HEK293 (cell line): ENCODE measurements around the gene SPEF1.
"Not testable (repeated sequence)": the region's sequence is repeated elsewhere in the genome, so short reads cannot be mapped to it uniquely, and the experiment has no call there.

Source experiments
- CTCF ChIA-PET: fragments of 350-600 bp; formaldehyde crosslinking; extraction: SDS; loops from one replicate; lab custom pipeline; 2021; ENCODE audit warnings: antibody characterized with exemption; lab: Yijun Ruan, JAX
- POLR2A ChIA-PET: fragments of 300-600 bp; formaldehyde crosslinking; extraction: SDS; loops from one replicate; lab custom pipeline; 2020; ENCODE audit warnings: antibody characterized with exemption, inconsistent platforms; lab: Yijun Ruan, JAX
- H3K27ac ChIP-seq: fragments of 200-500 bp; sonication (Bioruptor generic); 2 replicates; pipeline ENCODE4 v1.5.1; 2014; ENCODE audit warnings: low read depth, low read length, control low read depth, inconsistent platforms; ENCODE audit errors: extremely low read depth
- H3K36me3 ChIP-seq, 2 experiments: fragments of 200-500 bp in 1 of 2; sonication (Bioruptor generic) in 1 of 2; 1 replicate in 1 of 2; 2 replicates in 1 of 2; pipeline ENCODE4 v1.5.1; 2014 to 2017; ENCODE audit warnings: inconsistent platforms in 2 of 2, low read length in 2 of 2; ENCODE audit not compliant: control insufficient read depth in 2 of 2, insufficient read depth in 1 of 2
- H3K4me1 ChIP-seq: fragments of 200-500 bp; sonication (Bioruptor generic); 2 replicates; pipeline ENCODE4 v1.5.1; 2014; ENCODE audit warnings: mild to moderate bottlenecking, low read length, inconsistent platforms; ENCODE audit not compliant: control insufficient read depth, insufficient read depth
- H3K4me3 ChIP-seq: 2 replicates; pipeline ENCODE4 v1.5.1; 2011; ENCODE audit warnings: low read depth, mild to moderate bottlenecking, control low read depth, low read length, moderate library complexity
- H3K9me3 ChIP-seq: fragments of 200-500 bp; sonication (Bioruptor generic); 2 replicates; pipeline ENCODE4 v1.5.1; 2014; ENCODE audit warnings: low read depth, low read length, inconsistent platforms; ENCODE audit not compliant: control insufficient read depth, insufficient read depth
- SCRT1 ChIP-seq: fragments of 450-650 bp; formaldehyde crosslinking; IDR thresholded peaks from 2 replicates; pipeline ENCODE4 v1.5.1; 2016; ENCODE audit warnings: missing biosample characterization, missing genetic modification characterization, borderline replicate concordance
- SCRT2 ChIP-seq: fragments of 450-650 bp; formaldehyde crosslinking; IDR thresholded peaks from 2 replicates; pipeline ENCODE4 v1.5.1; 2016; ENCODE audit warnings: missing biosample characterization, missing genetic modification characterization
- SP3 ChIP-seq: fragments of 450-650 bp; formaldehyde crosslinking; IDR thresholded peaks from 2 replicates; pipeline ENCODE4 v1.5.1; 2016; ENCODE audit warnings: missing biosample characterization, missing genetic modification characterization
- YY2 ChIP-seq: fragments of 450-650 bp; formaldehyde crosslinking; IDR thresholded peaks from 2 replicates; pipeline ENCODE4 v1.5.1; 2016; ENCODE audit warnings: missing biosample characterization, missing genetic modification characterization
- ZBTB17 ChIP-seq: fragments of 450-650 bp; formaldehyde crosslinking; IDR thresholded peaks from 2 replicates; pipeline ENCODE4 v1.5.1; 2016; ENCODE audit warnings: missing biosample characterization, missing genetic modification characterization
- ZBTB26 ChIP-seq: fragments of 450-650 bp; formaldehyde crosslinking; optimal IDR thresholded peaks from 2 replicates; pipeline ENCODE3; 2016; ENCODE audit warnings: missing biosample characterization, mild to moderate bottlenecking, missing genetic modification characterization
- ZNF121 ChIP-seq: fragments of 450-650 bp; formaldehyde crosslinking; IDR thresholded peaks from 2 replicates; pipeline ENCODE4 v1.5.1; 2016; ENCODE audit warnings: missing biosample characterization, missing genetic modification characterization
- ZNF146 ChIP-seq: fragments of 450-650 bp; formaldehyde crosslinking; IDR thresholded peaks from 2 replicates; pipeline ENCODE4 v1.5.1; 2016; ENCODE audit warnings: missing biosample characterization, missing genetic modification characterization
- ZNF184 ChIP-seq: fragments of 450-650 bp; IDR thresholded peaks from 2 replicates; pipeline ENCODE4 v1.5.1; 2018; ENCODE audit warnings: missing biosample characterization, mild to moderate bottlenecking, missing genetic modification characterization
- ZNF202 ChIP-seq: fragments of 450-650 bp; formaldehyde crosslinking; IDR thresholded peaks from 2 replicates; pipeline ENCODE4 v1.5.1; 2016; ENCODE audit warnings: missing biosample characterization, missing genetic modification characterization, borderline replicate concordance
- ZNF423 ChIP-seq: fragments of 450-650 bp; formaldehyde crosslinking; IDR thresholded peaks from 2 replicates; pipeline ENCODE4 v1.5.1; 2016; ENCODE audit warnings: missing biosample characterization, missing genetic modification characterization
- ZNF560 ChIP-seq: fragments of 450-650 bp; formaldehyde crosslinking; IDR thresholded peaks from 2 replicates; pipeline ENCODE4 v1.5.1; 2017; ENCODE audit warnings: missing biosample characterization, missing genetic modification characterization, borderline replicate concordance
- ZNF571 ChIP-seq: fragments of 450-650 bp; formaldehyde crosslinking; IDR thresholded peaks from 2 replicates; pipeline ENCODE4 v1.5.0; 2017; ENCODE audit warnings: missing biosample characterization, missing genetic modification characterization
- ZNF600 ChIP-seq: fragments of 450-650 bp; formaldehyde crosslinking; IDR thresholded peaks from 2 replicates; pipeline ENCODE4 v1.5.1; 2016; ENCODE audit warnings: missing biosample characterization, missing genetic modification characterization
- ZNF629 ChIP-seq: fragments of 450-650 bp; formaldehyde crosslinking; IDR thresholded peaks from 2 replicates; pipeline ENCODE4 v1.5.1; 2017; ENCODE audit warnings: missing biosample characterization, missing genetic modification characterization
- ZNF639 ChIP-seq: fragments of 450-650 bp; formaldehyde crosslinking; IDR thresholded peaks from 2 replicates; pipeline ENCODE4 v1.5.1; 2016; ENCODE audit warnings: missing biosample characterization, missing genetic modification characterization
- ZNF777 ChIP-seq: fragments of 450-650 bp; formaldehyde crosslinking; IDR thresholded peaks from 2 replicates; pipeline ENCODE4 v1.5.1; 2017; ENCODE audit warnings: missing biosample characterization, missing genetic modification characterization, borderline replicate concordance
- TF ChIP-seq, protein P1 (sequence below): fragments of 450-650 bp; formaldehyde crosslinking; IDR thresholded peaks from 2 replicates; pipeline ENCODE4 v1.5.1; 2016; ENCODE audit warnings: missing biosample characterization, missing genetic modification characterization
- TF ChIP-seq, protein P2 (sequence below): fragments of 450-650 bp; formaldehyde crosslinking; IDR thresholded peaks from 2 replicates; pipeline ENCODE4 v1.5.1; 2016; ENCODE audit warnings: missing biosample characterization, missing genetic modification characterization

SPEF1 gene

GRCh38 chr20:3794701-3795420 lies 13.6 kb upstream of the SPEF1 start:
- no peak for TF ChIP-seq ZNF560 (tag by site-specific recombination)
- TF ChIP-seq ZNF146, result no peak
- TF ChIP-seq ZNF777 (tag by site-specific recombination), result no peak
- no peak for TF ChIP-seq ZNF571 (tag by site-specific recombination)
- no peak for TF ChIP-seq ZNF184 (tag by site-specific recombination)
- TF ChIP-seq ZBTB26, result no peak
- TF ChIP-seq, protein P1, sequence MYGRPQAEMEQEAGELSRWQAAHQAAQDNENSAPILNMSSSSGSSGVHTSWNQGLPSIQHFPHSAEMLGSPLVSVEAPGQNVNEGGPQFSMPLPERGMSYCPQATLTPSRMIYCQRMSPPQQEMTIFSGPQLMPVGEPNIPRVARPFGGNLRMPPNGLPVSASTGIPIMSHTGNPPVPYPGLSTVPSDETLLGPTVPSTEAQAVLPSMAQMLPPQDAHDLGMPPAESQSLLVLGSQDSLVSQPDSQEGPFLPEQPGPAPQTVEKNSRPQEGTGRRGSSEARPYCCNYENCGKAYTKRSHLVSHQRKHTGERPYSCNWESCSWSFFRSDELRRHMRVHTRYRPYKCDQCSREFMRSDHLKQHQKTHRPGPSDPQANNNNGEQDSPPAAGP (tag by site-specific recombination), result no peak
- CTCF ChIA-PET, result interaction anchor here (0.6 to 1.3 kb wide), 7 partner anchors 23 to 374 kb away, joined by 3 to 6 read pairs (median 4); no protein-coding TSS in a partner anchor
- peaks cover 0 to 25% of the 10 kb centered on the region in 2 experiments; a peak in 2 of 3 replicates for H3K36me3 ChIP-seq
- H3K4me3 ChIP-seq, result peak overlapping the region; percentile 83; the same call in 1 of the 2 replicates
- no peak overlapping the region for H3K27ac ChIP-seq
- H3K4me1 ChIP-seq, result peaks cover 12% of the 10 kb centered on the region
- POLR2A ChIA-PET, result interaction anchor here (0.8 to 2.8 kb wide), 4 partner anchors 8 to 44 kb away, joined by 3 to 40 read pairs (median 14); partner anchors contain the start of genes AP5S1 and CENPB
- H3K9me3 ChIP-seq, result no peaks in the 10 kb centered on the region

GRCh38 chr20:3794168-3794567 lies 12.9 kb upstream of the SPEF1 start:
- not testable (repeated sequence) for H3K27ac ChIP-seq, H3K9me3 ChIP-seq, H3K4me3 ChIP-seq
- TF ChIP-seq SCRT2 (peak; percentile 73), SCRT1 (tag by site-specific recombination) (peak; percentile 79), ZNF184 (tag by site-specific recombination) (peak; percentile 93)
- ChIA-PET CTCF (interaction anchor here (1.3 kb wide), 1 partner anchor 24 kb away, joined by 3 read pairs; no protein-coding TSS in a partner anchor), POLR2A (interaction anchor here (0.8 kb wide), 1 partner anchor 12 kb away, joined by 8 read pairs; no protein-coding TSS in a partner anchor)
- peaks cover 0 to 18% of the 10 kb centered on the region in 2 experiments; a peak in 1 of 3 replicates for H3K36me3 ChIP-seq
- H3K4me1 ChIP-seq, result peaks cover 12% of the 10 kb centered on the region

GRCh38 chr20:3789201-3789600 lies 8.0 kb upstream of the SPEF1 start:
- ChIA-PET CTCF (interaction anchor here (0.9 to 10.3 kb wide), 4 partner anchors 23 to 80 kb away, joined by 3 to 142 read pairs (median 7); partner anchors contain the start of gene AP5S1), POLR2A (interaction anchor here (0.9 kb wide), 1 partner anchor 29 kb away, joined by 4 read pairs; no protein-coding TSS in a partner anchor)
- Histone ChIP-seq H3K4me1 (peaks cover 15% of the 10 kb centered on the region; the same call in 1 of the 2 replicates), H3K36me3 (peaks cover 0 to 16% of the 10 kb centered on the region in 2 experiments; a peak in 2 of 3 replicates)
- not testable (repeated sequence) for H3K4me3 ChIP-seq, H3K27ac ChIP-seq, H3K9me3 ChIP-seq
- peak; percentile 60 for TF ChIP-seq ZNF121 (tag by site-specific recombination)

DNA sequence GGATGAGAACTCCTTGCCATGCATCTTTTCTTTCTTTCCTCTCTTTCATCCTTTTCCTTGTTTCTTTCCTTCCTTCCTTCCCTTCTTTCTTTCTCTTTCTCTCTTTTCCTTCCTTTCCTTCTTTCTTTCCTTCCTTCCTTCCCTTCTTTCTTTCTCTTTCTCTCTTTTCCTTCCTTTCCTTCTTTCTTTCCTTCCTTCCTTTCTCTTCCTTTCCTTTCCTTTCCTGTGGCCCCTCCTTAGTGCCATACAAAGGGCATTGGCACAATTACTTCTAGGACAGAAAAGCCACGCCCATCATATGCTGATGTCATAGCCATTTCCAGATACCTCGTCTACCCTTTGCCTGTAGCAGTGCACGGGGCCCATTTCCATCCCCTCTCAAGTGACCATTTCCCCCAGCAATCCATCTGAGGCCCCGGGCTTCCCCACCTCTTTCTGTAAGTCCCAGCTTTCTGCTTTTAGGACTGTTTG lies 7.5 kb upstream of the SPEF1 start:
- CTCF ChIA-PET, result interaction anchor here (0.9 to 10.3 kb wide), 8 partner anchors 23 to 296 kb away, joined by 4 to 142 read pairs (median 5); partner anchors contain the start of gene AP5S1
- POLR2A ChIA-PET, result interaction anchor here (0.5 to 0.9 kb wide), 2 partner anchors 9 to 29 kb away, joined by 4 read pairs; no protein-coding TSS in a partner anchor
- no peak overlapping the region for H3K27ac ChIP-seq
- TF ChIP-seq ZNF202 (tag by site-specific recombination) (no peak), ZNF423 (no peak), ZBTB17 (tag by site-specific recombination) (peak; percentile 66; the same call in 1 of the 2 replicates), YY2 (no peak), ZNF629 (tag by site-specific recombination) (peak; percentile 71), ZNF600 (tag by site-specific recombination) (peak; percentile 33; the same call in 1 of the 2 replicates), SP3 (tag by site-specific recombination) (peak; percentile 64), ZNF639 (tag by site-specific recombination) (peak; percentile 67)
- TF ChIP-seq, protein P2, sequence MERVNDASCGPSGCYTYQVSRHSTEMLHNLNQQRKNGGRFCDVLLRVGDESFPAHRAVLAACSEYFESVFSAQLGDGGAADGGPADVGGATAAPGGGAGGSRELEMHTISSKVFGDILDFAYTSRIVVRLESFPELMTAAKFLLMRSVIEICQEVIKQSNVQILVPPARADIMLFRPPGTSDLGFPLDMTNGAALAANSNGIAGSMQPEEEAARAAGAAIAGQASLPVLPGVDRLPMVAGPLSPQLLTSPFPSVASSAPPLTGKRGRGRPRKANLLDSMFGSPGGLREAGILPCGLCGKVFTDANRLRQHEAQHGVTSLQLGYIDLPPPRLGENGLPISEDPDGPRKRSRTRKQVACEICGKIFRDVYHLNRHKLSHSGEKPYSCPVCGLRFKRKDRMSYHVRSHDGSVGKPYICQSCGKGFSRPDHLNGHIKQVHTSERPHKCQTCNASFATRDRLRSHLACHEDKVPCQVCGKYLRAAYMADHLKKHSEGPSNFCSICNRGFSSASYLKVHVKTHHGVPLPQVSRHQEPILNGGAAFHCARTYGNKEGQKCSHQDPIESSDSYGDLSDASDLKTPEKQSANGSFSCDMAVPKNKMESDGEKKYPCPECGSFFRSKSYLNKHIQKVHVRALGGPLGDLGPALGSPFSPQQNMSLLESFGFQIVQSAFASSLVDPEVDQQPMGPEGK (tag by site-specific recombination), result no peak

More for the DNA sequence above, 7.5 kb upstream of the SPEF1 start:
- no peak overlapping the region for H3K4me3 ChIP-seq
- peaks cover 17% of the 10 kb centered on the region; the same call in 1 of the 2 replicates for H3K4me1 ChIP-seq
- H3K9me3 ChIP-seq, result no peaks in the 10 kb centered on the region
- peaks cover 0 to 18% of the 10 kb centered on the region in 2 experiments; a peak in 2 of 3 replicates for H3K36me3 ChIP-seq
